HCT116 (cell line): ENCODE measurements around the gene GLOD4. TPM values are rescaled to one million over a fixed set of nuclear protein-coding genes. Genes with fewer than 3 reads are reported as not detected.

ENCODE experiments used
- ATAC-seq: fragments of 200-7000 bp; cut with Tn5 transposase; 2 replicates; pipeline ENCODE4 v1.9.1; 2020; ENCODE audit warnings: mild to moderate bottlenecking, moderate library complexity
- BruUV-seq: library from RNA; stranded (reverse); fragments of 400-500 nt; replicated peaks from 2 replicates; lab custom pipeline; 2021; lab: Mats Ljungman, UMichigan
- CTCF ChIA-PET: fragments of 300-600 bp; sonication (Branson Sonifier 250); formaldehyde crosslinking; loops from one replicate; lab custom pipeline; 2021; ENCODE audit warnings: antibody characterized with exemption; lab: Charles Lee
- POLR2A ChIA-PET: fragments of 300-600, 350-600 bp; sonication (Branson Sonifier 250); formaldehyde crosslinking; loops from one replicate; lab custom pipeline; 2021; ENCODE audit warnings: antibody characterized with exemption; lab: Charles Lee
- RAD21 ChIA-PET, 2 experiments: fragments of 300-600 bp; sonication (Branson Sonifier 250); formaldehyde crosslinking; loops; one replicate each; lab custom pipeline; 2023; ENCODE audit warnings: low total read pairs in 2 of 2; ENCODE audit not compliant: uncharacterized antibody in 2 of 2, unreplicated experiment in 2 of 2, low non-redundant PET in 1 of 2; lab: Charles Lee
- DNase-seq: peaks from one replicate; pipeline ENCODE4 v3.0.0-alpha.2; 2010; ENCODE audit warnings: low read depth, low spot score
- H2AFZ ChIP-seq: fragments of 200-600 bp; shearing (Covaris generic), sonication (generic); 2 replicates; pipeline ENCODE4 v1.6.1; 2017; ENCODE audit warnings: low read depth, mixed run types, mixed read lengths, antibody characterized with exemption, low read length; ENCODE audit not compliant: poor library complexity, severe bottlenecking
- H3K27ac ChIP-seq: 2 replicates; pipeline ENCODE4 v1.5.1; 2012; ENCODE audit warnings: low read depth, low read length
- H3K27me3 ChIP-seq: fragments of 200-600 bp; sonication (generic); 2 replicates; pipeline ENCODE4 v1.6.1; 2016; ENCODE audit warnings: mixed run types, low read length, mixed read lengths; ENCODE audit not compliant: insufficient read depth
- H3K36me3 ChIP-seq, 2 experiments: fragments of 200-500 bp in 1 of 2; fragments of 200-600 bp in 1 of 2; sonication (Bioruptor generic) in 1 of 2; sonication (generic) in 1 of 2; 2 replicates each; pipeline versions ENCODE4 v1.5.1 to v1.6.1; 2014 to 2016; ENCODE audit warnings: low read length in 2 of 2, inconsistent platforms in 1 of 2, mixed read lengths in 1 of 2, mixed run types in 1 of 2; ENCODE audit not compliant: insufficient read depth in 2 of 2, control insufficient read depth in 1 of 2
- H3K4me1 ChIP-seq, 2 experiments: fragments of 200-600 bp in 1 of 2; sonication (generic) in 1 of 2; 2 replicates each; pipeline versions ENCODE4 v1.5.1 to v1.6.1; 2012 to 2017; ENCODE audit warnings: low read length in 2 of 2, inconsistent platforms in 1 of 2, mild to moderate bottlenecking in 1 of 2, mixed read lengths in 1 of 2, mixed run types in 1 of 2, moderate library complexity in 1 of 2; ENCODE audit not compliant: insufficient read depth in 2 of 2, control insufficient read depth in 1 of 2
- H3K4me2 ChIP-seq: fragments of 200-600 bp; sonication (generic); 2 replicates; pipeline ENCODE4 v1.6.1; 2017; ENCODE audit warnings: mixed run types, low read length, mixed read lengths
- H3K4me3 ChIP-seq, 2 experiments: fragments of 200-600 bp in 1 of 2; sonication (generic) in 1 of 2; replicated peaks in 1 of 2; 2 replicates each; pipeline ENCODE4 v1.5.1; 2011 to 2016; ENCODE audit warnings: low read length in 2 of 2, control low read depth in 1 of 2, low read depth in 1 of 2, mild to moderate bottlenecking in 1 of 2, mixed read lengths in 1 of 2, mixed run types in 1 of 2
- H3K79me2 ChIP-seq: fragments of 200-600 bp; sonication (generic); 2 replicates; pipeline ENCODE4 v1.6.1; 2017; ENCODE audit warnings: mild to moderate bottlenecking, mixed run types, low read length, moderate library complexity, mixed read lengths; ENCODE audit not compliant: insufficient read depth
- H3K9ac ChIP-seq: fragments of 200-600 bp; sonication (generic); 2 replicates; pipeline ENCODE4 v1.6.1; 2016; ENCODE audit warnings: low read length, mixed read lengths
- H3K9me2 ChIP-seq: fragments of 200-600 bp; sonication (generic), shearing (Covaris generic); 2 replicates; pipeline ENCODE4 v1.6.1; 2017; ENCODE audit warnings: mixed run types, mild to moderate bottlenecking, moderate library complexity; ENCODE audit not compliant: insufficient read depth
- H3K9me3 ChIP-seq, 2 experiments: fragments of 200-500 bp in 1 of 2; fragments of 200-600 bp in 1 of 2; sonication (Bioruptor generic) in 1 of 2; sonication (generic) in 1 of 2; 2 replicates each; pipeline ENCODE4 v1.6.1; 2014 to 2017; ENCODE audit warnings: low read length in 2 of 2, mixed read lengths in 2 of 2, inconsistent platforms in 1 of 2, low read depth in 1 of 2, mild to moderate bottlenecking in 1 of 2, mixed run types in 1 of 2, moderate library complexity in 1 of 2; ENCODE audit not compliant: control insufficient read depth in 1 of 2, insufficient read depth in 1 of 2
- H4K20me1 ChIP-seq: fragments of 200-600 bp; sonication (generic), shearing (Covaris generic); 2 replicates; pipeline ENCODE4 v1.6.1; 2017; ENCODE audit warnings: mixed run types, mild to moderate bottlenecking, moderate library complexity; ENCODE audit not compliant: insufficient read depth
- ATF3 ChIP-seq: IDR thresholded peaks from 2 replicates; pipeline ENCODE4 v1.6.1; 2012
- CBX3 ChIP-seq: IDR thresholded peaks from 2 replicates; pipeline ENCODE4 v1.6.1; 2012; ENCODE audit warnings: low read depth
- EGR1 ChIP-seq: IDR thresholded peaks from 2 replicates; pipeline ENCODE4 v1.6.1; 2012; ENCODE audit warnings: low read depth
- ELF1 ChIP-seq: IDR thresholded peaks from 2 replicates; pipeline ENCODE4 v1.6.1; 2012; ENCODE audit warnings: low read depth, borderline replicate concordance
- EZH2phosphoT487 ChIP-seq: fragments of 200-600 bp; IDR thresholded peaks from 2 replicates; pipeline ENCODE4 v1.6.1; 2018; ENCODE audit warnings: antibody characterized with exemption, borderline replicate concordance
- FOSL1 ChIP-seq: IDR thresholded peaks from 2 replicates; pipeline ENCODE4 v1.6.1; 2012; ENCODE audit warnings: low read depth
- JUND ChIP-seq: IDR thresholded peaks from 2 replicates; pipeline ENCODE4 v1.6.1; 2012
- POLR2A ChIP-seq: IDR thresholded peaks from 2 replicates; pipeline ENCODE4 v1.7.0; 2011; ENCODE audit warnings: borderline replicate concordance; ENCODE audit not compliant: insufficient read depth, insufficient read length; ENCODE audit errors: extremely low read depth
- RAD21 ChIP-seq: IDR thresholded peaks from 2 replicates; pipeline ENCODE4 v1.6.1; 2012; ENCODE audit warnings: low read depth, mild to moderate bottlenecking
- SIN3A ChIP-seq: IDR thresholded peaks from 2 replicates; pipeline ENCODE4 v1.6.1; 2012; ENCODE audit warnings: low read depth
- SP1 ChIP-seq: IDR thresholded peaks from 2 replicates; pipeline ENCODE4 v1.6.1; 2012; ENCODE audit warnings: low read depth
- SRF ChIP-seq: IDR thresholded peaks from 2 replicates; pipeline ENCODE4 v1.6.1; 2012; ENCODE audit warnings: low read depth
- TCF7L2 ChIP-seq: IDR thresholded peaks from 2 replicates; pipeline ENCODE4 v1.7.0; 2011; ENCODE audit warnings: borderline replicate concordance, inconsistent platforms; ENCODE audit not compliant: insufficient read depth, insufficient read length; ENCODE audit errors: extremely low read depth
- ZFX ChIP-seq: fragments of 450-650 bp; IDR thresholded peaks from 2 replicates; pipeline ENCODE4 v1.6.1; 2017
- ZNF274 ChIP-seq: fragments of 200-500 bp; sonication (Bioruptor generic); IDR thresholded peaks from 2 replicates; pipeline ENCODE4 v1.6.1; 2014; ENCODE audit warnings: mild to moderate bottlenecking, low read depth, low read length, inconsistent platforms
- intact Hi-C: fragments of 100-400 bp; cut with micrococcal nuclease; formaldehyde crosslinking; loops from 2 replicates; pipeline ENCODE4 v1.10.0; 2022
- total RNA-seq: library from RNA; stranded (reverse); gene quantifications from one replicate; pipeline ENCODE4 v1.2.1, GENCODE V29; 2021; ENCODE audit not compliant: unreplicated experiment
- TF ChIP-seq, protein P1 (sequence below): IDR thresholded peaks from 2 replicates; pipeline ENCODE4 v1.6.1; 2012
- TF ChIP-seq, protein P2 (sequence below), 3 experiments: fragments of 200-600 bp in 1 of 3; sonication (generic) in 1 of 3; IDR thresholded peaks in 2 of 3; conservative IDR thresholded peaks in 1 of 3; 2 replicates each; pipeline ENCODE4 v1.5.1; 2012 to 2017; ENCODE audit warnings: low read depth in 2 of 3, low read length in 2 of 3, antibody characterized with exemption in 1 of 3, borderline replicate concordance in 1 of 3, control low read depth in 1 of 3, mild to moderate bottlenecking in 1 of 3, mixed read lengths in 1 of 3, mixed run types in 1 of 3, moderate library complexity in 1 of 3; ENCODE audit not compliant: insufficient read depth in 1 of 3
- TF ChIP-seq, protein P3 (sequence below): IDR thresholded peaks from 2 replicates; pipeline ENCODE4 v1.6.1; 2012; ENCODE audit warnings: low read depth

GLOD4 gene
- total RNA-seq, 1 experiment from 2014 or later: 80.7 TPM

- H3K27me3 ChIP-seq: no peaks in the 10 kb centered on the region
- no peak for DNase-seq
- ChIA-PET POLR2A (no interaction called here), RAD21 (no interaction called here), CTCF (no interaction called here)
- no peaks in the 10 kb centered on the region for H3K79me2 ChIP-seq
- no peaks in the 10 kb centered on the region for H3K4me1 ChIP-seq
- H3K9me3 ChIP-seq: no peaks in the 10 kb centered on the region
- no peak overlapping the region for H3K4me2 ChIP-seq
- ATAC-seq: no peak
- intact Hi-C loops: no loop called here
- H3K9ac ChIP-seq: no peak overlapping the region
- no TSS peak for BruUV-seq
- H3K4me3 ChIP-seq: no peak overlapping the region
- H3K36me3 ChIP-seq: no peaks in the 10 kb centered on the region
- H2AFZ ChIP-seq: no peak overlapping the region
- no peaks in the 10 kb centered on the region for H3K9me2 ChIP-seq
- no peaks in the 10 kb centered on the region for H4K20me1 ChIP-seq
- TF ChIP-seq ATF3: no peak
- TF ChIP-seq, protein P1, sequence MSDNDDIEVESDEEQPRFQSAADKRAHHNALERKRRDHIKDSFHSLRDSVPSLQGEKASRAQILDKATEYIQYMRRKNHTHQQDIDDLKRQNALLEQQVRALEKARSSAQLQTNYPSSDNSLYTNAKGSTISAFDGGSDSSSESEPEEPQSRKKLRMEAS: no peak
- no peak for TF ChIP-seq EZH2phosphoT487
- TF ChIP-seq JUND: no peak
- no peak for TF ChIP-seq ZFX
- TF ChIP-seq ZNF274: no peak
- no peak for TF ChIP-seq TCF7L2
- TF ChIP-seq POLR2A: no peak
- TF ChIP-seq EGR1: no peak
- TF ChIP-seq SIN3A: no peak
- TF ChIP-seq SP1: no peak
- TF ChIP-seq, protein P2, sequence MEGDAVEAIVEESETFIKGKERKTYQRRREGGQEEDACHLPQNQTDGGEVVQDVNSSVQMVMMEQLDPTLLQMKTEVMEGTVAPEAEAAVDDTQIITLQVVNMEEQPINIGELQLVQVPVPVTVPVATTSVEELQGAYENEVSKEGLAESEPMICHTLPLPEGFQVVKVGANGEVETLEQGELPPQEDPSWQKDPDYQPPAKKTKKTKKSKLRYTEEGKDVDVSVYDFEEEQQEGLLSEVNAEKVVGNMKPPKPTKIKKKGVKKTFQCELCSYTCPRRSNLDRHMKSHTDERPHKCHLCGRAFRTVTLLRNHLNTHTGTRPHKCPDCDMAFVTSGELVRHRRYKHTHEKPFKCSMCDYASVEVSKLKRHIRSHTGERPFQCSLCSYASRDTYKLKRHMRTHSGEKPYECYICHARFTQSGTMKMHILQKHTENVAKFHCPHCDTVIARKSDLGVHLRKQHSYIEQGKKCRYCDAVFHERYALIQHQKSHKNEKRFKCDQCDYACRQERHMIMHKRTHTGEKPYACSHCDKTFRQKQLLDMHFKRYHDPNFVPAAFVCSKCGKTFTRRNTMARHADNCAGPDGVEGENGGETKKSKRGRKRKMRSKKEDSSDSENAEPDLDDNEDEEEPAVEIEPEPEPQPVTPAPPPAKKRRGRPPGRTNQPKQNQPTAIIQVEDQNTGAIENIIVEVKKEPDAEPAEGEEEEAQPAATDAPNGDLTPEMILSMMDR (IDR thresholded peaks at IDR 0.05 in 2 of 3, conservative IDR thresholded peaks at IDR 0.05 in 1 of 3; ENCODE audit: borderline replicate concordance in 1 of 3, insufficient read depth in 1 of 3, low read depth in 2 of 3, low read length in 2 of 3): no peak
- no peak for TF ChIP-seq ELF1
- TF ChIP-seq, protein P3, sequence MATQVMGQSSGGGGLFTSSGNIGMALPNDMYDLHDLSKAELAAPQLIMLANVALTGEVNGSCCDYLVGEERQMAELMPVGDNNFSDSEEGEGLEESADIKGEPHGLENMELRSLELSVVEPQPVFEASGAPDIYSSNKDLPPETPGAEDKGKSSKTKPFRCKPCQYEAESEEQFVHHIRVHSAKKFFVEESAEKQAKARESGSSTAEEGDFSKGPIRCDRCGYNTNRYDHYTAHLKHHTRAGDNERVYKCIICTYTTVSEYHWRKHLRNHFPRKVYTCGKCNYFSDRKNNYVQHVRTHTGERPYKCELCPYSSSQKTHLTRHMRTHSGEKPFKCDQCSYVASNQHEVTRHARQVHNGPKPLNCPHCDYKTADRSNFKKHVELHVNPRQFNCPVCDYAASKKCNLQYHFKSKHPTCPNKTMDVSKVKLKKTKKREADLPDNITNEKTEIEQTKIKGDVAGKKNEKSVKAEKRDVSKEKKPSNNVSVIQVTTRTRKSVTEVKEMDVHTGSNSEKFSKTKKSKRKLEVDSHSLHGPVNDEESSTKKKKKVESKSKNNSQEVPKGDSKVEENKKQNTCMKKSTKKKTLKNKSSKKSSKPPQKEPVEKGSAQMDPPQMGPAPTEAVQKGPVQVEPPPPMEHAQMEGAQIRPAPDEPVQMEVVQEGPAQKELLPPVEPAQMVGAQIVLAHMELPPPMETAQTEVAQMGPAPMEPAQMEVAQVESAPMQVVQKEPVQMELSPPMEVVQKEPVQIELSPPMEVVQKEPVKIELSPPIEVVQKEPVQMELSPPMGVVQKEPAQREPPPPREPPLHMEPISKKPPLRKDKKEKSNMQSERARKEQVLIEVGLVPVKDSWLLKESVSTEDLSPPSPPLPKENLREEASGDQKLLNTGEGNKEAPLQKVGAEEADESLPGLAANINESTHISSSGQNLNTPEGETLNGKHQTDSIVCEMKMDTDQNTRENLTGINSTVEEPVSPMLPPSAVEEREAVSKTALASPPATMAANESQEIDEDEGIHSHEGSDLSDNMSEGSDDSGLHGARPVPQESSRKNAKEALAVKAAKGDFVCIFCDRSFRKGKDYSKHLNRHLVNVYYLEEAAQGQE: no peak
- TF ChIP-seq SRF: no peak
- no peak for TF ChIP-seq CBX3
- TF ChIP-seq FOSL1: no peak
- no peak for TF ChIP-seq RAD21
- no peak overlapping the region for H3K27ac ChIP-seq
Measured at GRCh38 chr17:725084-725483, 57.0 kb downstream of the GLOD4 start.
